MM.1S (cell line): ENCODE data around the gene TNKS2.

Source experiments
- CTCF ChIP-seq: fragments of 300-600 bp; sonication (generic); IDR thresholded peaks from 2 replicates; pipeline ENCODE4 v1.5.1; 2016; ENCODE audit warnings: antibody characterized with exemption, low read length, mixed read lengths
- EZH2 ChIP-seq: fragments of 300-600 bp; sonication (generic); optimal IDR thresholded peaks from 2 replicates; pipeline ENCODE3; 2017; ENCODE audit warnings: low read depth, mild to moderate bottlenecking, antibody characterized with exemption, low read length, mixed read lengths

DNA sequence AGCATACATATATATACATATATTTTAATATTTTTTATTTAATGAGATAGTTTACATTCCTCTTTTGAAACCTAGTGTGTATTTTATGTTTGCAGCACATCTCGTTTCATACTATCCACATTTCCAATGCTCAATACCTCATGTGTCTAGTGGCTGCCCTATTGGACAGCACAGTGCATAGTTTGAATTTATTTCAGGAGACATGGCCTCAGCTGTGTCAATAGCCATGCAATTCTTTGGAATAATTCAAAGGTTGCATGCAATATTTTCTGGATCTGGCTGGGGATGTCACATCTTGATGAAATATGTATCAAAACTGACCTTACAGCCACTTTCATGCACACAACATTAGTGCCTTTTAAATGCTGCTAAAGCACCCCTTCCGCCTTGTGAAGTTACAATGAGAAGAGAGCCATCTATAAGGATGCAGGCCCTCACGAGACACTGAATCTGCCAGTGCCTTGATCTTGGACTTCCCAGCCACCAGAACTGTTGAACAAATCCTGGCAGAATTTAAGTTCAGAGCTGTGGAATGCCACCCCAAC, 98.1 kb downstream of the TNKS2 start:
- no peak for TF ChIP-seq EZH2
- TF ChIP-seq CTCF: no peak
